NCI-H1092 (cell line): ENCODE data around the gene AKAP12.
A peak's percentile ranks its signal among the peaks of the same experiment; 100 is the strongest.

Source experiments
- DNase-seq: peaks from one replicate; lab custom pipeline; 2025; lab: John Stamatoyannopoulos, UW

AKAP12 gene

DNA sequence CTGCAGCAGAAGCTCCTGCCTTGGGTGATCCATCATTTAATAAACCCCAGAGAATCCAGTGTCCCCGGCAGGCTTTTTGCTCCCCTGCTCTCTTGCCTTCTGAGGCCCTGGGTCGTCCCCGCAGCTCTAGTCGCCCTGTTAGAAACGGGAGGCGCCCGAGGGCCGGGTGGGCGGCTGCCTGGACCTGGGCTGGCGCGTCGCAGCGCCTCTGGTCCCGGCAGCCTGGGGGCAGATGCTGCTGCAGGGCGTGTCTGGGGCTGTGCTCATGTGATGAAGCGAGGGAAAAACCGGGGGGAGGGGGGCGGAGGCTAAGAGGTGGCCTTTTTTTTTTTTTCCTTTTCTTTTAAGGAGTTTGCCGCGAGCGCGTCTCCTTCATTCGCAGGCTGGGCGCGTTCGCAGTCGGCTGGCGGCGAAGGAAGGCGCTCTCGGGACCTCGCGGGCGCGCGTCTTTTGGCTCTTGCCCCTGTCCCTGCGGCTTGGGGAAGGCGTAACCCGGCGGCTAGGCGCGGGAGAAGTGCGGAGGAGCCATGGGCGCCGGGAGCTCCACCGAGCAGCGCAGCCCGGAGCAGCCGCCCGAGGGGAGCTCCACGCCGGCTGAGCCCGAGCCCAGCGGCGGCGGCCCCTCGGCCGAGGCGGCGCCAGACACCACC is 394 bp downstream of the AKAP12 start:
- DNase-seq = peak; percentile 45

DNA sequence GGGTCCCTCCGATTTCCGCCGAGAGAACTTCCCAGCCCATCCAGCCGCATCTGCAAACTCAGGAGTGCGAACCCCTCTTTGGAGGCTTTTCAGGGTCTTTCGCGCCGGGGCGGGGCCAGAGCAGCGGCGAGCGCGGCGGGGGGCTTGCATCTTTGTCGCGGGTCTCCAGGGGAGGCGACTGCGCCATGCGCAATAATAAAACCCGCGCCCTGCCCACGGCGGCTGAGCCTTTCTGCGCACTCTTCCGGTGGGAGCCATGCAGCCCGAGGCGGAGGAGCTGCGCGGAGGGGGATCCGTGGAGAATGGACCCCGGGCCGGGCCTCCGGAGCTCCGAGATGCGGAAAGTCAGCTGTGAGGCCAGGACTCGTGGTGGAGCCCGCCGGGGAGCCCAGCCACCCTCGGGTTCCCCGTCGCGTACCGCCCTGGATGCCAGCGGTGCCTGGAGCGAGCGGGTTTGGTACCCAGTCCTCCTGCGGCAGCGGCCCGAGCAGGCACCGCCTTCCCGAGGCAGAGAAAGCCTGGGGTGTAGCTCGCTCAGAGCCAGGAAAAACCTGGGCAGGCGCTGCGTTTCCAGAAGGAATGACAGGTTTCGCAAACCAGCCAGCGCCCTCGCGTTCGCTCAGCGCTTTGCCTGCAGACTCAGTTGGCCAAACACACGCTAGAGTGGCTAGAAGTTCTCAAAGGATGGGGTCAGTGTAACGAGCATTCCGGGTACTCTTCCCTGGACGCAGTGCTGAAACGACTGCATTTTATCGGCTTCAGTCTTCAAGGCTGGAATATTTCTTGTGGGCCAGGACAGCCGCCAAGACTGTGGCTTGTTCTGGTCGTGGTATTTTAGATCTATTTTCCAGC is 1.2 kb downstream of the AKAP12 start:
- DNase-seq = peak; percentile 24

DNA sequence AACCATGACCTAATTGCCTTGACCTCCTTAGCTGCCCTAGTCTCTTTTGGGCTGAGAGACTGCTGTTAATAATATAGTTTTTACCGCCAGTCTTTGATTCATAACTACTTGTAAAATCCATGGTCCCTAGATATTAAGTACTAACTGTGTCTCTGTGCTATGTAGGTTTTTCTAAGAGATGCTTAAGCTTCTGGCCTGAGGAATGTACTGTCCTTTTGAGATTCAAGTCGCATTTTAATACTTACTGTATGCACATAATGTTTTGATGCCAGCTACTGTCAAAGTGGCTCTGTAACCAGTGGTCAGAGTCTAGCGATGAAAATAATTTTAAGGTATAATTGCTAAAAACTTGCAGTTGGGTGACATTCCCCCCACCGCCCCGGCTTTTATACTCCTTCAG is 2.1 kb downstream of the AKAP12 start:
- no peak for DNase-seq

DNA sequence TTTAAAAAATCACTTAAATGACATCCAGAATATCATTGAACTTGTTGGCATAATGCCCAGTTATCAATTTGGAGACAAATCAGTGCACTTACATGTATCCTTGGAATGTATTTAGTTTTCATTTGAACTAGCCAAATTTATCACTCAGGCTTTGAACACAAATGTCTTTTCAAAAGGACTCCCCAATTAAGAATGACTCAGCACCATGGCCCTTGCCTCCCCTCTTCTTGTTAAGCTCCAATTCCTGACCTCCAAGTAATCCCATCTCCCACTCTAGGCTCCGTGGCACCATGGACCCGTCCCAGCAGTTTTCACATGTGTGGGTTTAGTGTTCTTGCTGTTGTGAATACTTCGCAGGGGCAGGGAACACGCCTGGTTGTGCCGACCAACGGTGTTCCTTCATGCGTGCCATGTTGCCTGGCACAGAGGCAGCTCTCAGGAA is 2.7 kb downstream of the AKAP12 start:
- no peak for DNase-seq

DNA sequence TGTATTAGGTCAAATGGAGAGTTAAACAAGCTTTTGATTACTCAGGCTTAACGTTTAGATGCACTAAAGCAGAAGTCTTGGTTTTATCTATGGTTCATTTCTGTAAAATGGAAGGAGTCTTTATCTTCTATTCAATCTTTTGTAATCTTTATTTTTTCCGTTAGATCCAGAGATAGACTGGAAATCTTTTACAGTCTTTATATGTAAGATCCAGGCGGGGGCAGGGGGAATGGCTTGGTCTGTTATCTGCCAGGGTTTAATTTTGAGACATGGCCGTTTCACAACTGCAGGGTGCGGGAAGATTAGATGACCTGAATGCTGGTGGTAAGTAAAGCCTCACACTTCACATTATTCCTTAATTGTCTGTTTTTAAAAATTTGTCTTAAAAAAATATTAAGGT is 3.7 kb downstream of the AKAP12 start:
- no peak for DNase-seq

DNA sequence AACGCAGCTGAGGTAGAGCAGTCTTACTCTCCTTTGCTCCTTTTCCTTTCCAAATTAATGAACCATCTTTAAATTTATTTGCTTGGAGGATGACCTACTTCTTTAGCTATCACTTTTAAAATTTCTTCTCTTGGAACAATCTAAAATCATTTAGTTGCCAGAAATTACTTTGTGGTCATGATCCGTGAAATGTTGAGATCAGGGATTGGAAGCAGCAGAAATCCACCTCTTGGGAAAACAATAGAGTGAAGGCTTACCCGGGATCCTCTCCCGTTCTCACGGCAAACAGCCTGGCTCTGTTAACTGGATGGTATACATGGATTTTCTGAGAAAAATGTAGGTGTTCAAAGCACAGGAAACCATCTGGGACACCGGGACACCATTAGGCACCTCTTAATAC is 7.7 kb downstream of the AKAP12 start:
- DNase-seq = no peak

DNA sequence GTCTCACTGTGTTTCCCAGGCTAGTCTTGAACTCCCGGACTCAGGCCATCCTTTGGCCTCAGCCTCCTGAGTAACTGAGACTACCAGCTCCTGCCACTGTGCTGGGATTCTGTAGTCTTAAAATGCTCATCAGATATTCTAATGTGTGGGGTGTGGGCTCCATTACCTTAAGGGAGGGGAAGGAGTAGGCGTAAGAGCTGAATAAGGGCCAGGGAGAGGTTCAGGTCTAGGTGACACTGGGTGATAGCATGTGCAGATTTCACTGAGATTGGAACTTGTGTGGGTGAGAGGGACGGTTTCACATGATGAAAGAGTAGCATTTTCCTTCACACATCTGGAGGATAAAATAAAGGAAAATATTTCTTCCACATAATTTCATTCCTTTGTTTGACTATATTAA is 8.5 kb downstream of the AKAP12 start:
- DNase-seq = no peak

DNA sequence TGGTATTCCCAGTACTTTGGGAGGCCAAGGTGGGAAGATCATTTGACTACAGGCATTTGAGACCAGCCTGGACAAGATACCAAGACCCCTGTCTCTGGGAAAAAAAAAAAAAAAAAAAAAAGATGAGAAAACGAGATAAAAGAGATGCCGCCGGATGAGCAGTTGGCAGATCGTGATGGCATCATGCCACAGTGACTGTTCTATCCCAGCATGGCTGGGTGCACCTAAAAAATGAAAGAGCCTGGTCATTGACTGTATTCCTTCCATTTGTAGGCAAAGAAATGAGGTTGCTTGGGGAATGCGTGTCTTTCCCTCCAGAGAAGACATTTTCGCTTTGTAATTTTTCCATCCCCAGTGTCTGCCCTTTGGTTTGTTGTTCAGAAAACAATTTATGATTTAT is 12.9 kb downstream of the AKAP12 start:
- DNase-seq = no peak

DNA sequence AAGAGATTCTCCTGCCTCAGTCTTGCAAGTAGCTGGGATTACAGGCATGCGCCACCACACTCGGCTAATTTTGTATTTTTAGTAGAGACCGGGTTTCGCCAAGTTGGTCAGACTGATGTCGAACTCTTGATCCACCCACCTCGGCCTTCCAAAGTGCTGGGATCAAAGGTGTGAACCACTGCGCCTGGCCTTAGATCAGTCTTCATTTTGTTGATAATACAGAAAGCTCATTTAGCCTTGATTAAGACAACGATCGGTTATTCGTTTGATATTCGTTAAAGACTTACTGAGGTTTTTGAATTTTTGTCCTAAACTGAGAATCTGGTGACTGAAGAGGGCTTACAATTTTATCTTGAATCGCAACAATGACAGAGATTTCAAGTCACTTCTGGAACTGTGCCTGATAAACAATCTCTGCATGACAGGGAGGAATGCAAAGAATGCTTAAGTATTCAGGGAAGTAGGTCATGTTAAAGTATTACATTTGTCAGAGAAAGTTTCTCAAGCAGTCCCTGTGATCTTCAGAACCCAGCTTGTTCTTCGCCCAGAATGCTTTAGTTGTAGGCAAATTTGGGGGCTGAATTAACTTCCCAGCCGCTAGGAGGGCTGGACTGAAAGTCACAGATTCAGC is 14.8 kb downstream of the AKAP12 start:
- no peak for DNase-seq

DNA sequence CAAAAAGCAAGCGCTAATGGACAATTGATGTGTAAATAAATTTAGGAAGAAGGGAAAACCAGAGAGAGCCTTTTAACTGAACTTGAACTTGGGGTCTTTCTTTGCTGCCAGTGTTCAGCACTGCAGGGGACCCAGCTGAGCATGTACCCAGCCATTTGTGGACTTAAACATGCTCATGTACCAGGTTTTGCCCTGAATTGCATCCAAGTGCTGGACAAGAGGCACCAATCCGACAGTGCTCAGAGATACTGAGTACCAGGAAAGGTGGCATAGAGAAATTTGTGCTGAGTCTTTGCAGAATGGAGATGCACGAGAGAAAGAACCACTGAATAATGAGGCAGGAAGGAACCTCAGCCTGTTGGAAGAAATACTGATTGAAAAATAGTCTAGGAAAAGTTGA is 16.0 kb downstream of the AKAP12 start:
- no peak for DNase-seq

DNA sequence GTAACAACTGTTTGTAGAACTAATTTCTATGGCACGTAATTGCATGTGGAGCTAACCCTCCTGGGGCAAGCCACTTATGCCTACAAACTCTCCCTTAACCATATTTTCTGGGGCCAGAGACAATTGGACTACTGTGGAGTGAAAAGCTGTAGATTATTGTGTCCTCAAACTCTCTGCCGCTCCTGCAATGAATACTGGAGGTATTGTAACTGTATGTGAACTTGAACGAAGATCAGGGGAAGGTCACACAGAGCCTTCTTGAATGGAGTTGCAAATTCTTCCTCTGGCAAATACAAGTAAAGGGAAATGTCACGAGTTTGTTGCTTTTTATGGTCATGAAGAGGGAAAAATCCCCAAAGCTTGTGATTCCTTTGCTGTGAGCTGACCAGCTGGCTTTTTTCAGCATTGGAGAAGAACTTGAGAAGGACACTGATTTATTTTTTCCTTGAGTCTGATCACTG is 18.2 kb downstream of the AKAP12 start:
- DNase-seq = no peak

DNA sequence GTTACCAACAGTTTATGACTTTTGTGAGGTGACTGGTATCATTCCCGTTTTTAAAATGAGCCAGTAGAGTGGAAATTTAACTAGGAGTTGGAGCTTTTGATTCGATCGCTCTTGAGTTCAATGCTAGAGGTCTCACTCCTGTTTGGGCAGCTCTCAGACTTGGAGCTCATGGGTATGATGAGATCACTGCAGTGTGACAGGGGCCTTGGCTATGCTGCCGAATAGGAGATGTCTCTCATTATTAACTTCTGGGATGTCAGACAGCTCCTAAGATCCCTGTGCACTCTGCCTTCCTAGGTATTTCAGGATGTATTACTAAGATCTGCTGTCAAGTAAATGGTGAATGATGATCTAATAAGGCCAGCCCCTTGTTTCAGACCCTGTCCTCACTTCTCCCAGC is 20.4 kb downstream of the AKAP12 start:
- no peak for DNase-seq

DNA sequence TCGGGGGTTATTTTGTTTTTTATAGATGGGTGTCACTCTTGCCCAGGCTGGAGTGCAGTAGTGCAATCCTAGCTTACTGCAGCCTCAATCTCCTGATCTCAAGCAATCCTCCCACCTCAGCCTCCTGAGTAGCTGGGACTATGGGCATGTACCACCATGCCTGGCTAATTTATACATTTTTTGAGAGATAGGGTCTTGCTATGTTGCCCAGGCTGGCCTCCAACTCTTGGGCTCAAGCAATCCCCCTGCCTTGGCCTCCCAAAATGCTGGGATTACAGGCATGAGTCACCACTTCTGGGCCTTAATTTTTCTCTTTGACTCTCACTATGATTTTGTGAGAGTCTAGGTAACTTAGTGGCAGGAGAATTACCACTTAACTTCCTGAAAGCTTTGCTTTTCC is 23.3 kb downstream of the AKAP12 start:
- DNase-seq = no peak

DNA sequence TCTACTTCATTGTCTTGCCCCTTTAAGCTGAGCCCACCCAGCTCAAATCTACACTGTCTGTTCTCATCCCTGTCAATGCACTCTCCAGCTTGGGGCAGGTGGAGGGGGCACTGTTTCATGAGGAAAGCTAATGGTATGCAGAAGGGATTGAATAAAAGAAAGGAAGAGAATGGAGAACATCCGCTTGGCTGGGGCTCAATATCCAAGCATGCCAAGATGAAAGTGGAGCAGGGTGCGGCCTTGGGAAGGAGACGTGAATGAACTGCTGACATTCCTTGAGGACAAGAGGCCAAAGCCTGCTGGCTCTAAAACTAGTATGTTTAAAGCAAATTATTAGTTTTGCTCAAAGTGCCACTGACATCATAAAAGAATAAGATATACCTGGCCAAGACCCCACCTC is 24.2 kb downstream of the AKAP12 start:
- DNase-seq = no peak

DNA sequence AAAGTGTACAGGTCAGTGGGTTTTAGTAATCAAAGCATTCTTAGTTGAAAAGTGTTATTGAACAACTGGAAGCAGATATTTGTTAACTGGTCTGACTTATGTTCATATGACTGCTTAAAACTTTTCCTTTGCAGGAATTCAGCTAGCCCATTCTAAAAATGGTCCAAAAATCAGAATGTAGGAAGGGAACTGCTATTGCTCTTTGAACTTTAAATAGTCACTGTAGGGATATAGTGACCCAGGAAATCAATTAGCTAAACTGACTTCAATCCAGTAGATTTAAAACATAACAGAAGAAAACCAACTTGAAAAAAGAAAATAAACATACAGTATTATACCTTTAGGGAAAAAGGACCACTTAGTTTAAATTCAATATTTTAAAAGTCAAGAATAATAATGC is 25.5 kb downstream of the AKAP12 start:
- DNase-seq = no peak

DNA sequence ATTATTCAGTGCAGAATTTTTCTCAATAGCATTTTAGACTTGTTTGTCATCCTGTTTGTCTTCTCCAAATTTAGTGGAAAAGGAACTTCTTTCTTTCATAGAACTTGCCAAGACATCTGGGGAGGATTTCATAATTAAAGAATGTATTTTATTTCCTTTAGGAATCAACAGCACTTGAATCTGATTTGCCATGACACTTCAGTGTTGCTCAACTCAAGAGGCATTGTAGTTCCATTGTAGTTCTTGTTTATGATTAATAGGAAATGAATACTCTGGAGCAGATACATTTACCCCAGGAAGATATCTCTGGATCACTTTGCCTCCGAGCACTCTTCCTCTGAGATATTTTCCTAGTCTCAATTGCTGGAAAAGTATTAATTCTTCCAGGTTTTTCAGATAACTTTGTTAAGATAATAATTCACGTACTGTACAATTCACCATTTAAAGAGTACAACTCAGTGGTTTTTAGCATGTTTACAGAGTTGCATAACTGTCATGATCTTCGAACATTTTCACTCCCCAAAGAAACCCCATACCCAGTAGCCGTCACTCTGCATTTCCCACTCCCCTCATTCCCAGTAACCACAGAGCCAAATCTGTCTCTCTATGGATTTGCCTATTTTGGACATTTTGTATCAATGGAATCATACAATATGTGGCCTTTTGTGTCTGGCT is 29.7 kb downstream of the AKAP12 start:
- DNase-seq = no peak

DNA sequence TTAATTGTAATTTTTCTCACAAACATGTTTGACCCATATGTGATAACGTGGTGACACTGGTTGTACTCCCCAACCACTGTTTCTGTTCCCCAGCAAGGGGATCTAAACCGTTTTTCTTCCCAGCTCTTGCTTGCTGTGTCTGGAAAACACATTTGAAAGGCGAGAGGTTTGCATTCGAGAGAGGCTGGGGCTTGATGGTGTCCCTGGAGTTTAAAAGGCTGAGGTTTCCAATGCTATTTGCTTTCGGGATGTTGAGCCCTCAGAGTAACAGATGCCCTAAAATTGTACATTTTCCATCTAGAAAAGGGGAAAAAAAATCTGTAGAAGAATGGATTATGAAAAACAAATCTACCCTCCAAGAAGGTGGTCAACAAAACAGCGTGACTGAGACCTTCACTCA is 35.4 kb downstream of the AKAP12 start:
- no peak for DNase-seq

DNA sequence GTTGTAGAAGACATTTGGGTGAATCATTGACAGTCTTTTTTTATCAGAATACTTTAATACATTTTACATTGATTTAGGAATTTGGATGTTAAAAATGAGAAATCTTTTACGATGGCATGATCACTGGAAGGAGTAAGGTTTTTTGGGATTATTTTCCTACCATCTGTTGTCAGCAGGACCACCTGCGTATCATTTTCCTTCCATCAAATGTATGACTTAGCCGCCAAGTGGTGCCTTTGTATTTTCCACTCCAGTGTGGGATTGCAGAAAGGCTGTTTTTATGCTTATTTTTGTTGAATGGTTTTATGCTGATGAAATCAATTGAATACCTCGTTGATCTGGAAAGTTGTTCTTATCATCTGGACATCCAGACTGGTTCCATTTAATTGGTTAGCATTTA is 35.8 kb downstream of the AKAP12 start:
- no peak for DNase-seq

DNA sequence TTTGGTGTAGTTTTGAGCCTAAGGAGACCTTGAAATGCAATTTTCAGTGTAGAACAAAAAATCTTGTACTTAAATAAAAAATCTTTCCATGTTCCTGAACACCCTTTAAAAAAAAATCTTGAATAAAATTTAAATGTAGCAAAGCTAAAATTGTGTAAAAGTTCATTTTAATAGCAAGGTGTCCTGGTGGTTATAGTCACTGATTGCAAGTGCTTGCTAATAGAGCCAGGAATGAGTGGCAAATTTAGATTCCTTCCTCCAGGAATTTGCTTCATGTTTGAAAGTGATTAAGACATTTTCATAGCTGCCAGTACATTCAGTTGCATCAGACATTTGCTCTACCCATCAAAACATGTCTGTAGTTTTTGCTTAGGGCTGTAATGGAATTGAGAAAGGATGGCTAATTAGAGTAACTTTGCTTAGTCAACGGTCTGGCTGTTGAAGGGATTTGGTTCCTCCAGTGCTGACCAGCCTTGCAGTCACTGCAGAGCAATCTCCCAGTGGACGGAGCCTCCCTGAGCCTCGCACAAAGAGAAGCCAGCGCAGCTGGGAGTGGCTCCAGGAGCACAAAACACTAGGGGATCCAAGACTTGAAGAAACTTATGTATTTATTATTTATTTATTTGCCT is 36.5 kb downstream of the AKAP12 start:
- DNase-seq = no peak

DNA sequence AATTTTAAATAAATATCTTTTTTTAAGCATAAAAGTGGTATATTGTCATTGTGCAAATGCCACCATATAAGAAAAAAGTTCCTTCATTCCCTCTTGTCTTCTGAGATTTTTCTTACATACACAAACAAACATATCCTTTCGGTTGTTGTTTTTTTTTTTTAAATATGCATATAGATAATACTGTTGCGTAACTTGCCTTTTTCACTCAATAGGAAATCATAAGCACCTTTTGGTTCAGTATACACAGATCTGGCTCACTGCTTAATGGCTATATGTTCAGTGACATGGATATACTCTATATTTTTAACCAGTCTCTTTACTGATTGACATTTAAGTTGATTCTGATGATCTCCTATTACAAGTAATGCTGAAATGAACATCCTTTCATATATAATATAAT is 40.1 kb downstream of the AKAP12 start:
- DNase-seq = no peak

DNA sequence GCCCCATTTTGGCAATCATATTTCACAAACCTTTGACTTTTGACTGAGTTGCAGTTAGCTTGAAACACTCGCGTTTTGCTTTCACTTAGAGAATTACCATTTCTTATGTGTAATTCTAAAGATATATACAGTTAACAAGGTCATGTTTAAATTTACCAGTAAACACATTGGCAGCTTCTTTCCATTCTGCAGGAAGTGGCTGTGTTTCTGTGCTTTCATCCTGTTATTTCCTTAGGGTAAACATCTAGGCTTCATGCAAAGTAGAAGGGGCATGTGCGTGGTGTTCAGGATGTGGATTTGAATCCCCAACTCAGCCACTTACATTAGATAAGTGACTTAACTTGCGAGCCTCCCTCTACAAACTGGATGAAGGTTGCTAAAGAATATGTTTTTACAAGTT is 41.1 kb downstream of the AKAP12 start:
- no peak for DNase-seq

DNA sequence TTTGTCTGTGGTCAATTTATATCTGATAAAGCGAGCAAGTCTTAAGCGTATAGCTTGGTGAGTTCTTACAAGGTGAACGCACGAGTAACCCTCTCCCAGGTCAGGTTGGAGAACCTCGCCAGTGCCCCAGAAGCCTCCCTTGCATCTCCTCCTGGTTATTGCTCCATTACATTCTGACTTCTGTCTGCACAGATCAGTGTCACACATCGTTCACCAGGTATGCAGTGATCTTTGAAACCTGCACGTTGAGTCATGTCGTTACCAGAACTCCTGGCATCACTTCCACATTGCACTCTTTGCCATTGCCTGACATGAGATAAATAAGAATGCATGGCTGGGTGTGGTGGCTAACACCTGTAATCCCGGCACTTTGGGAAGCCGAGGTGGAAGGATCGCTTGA is 44.2 kb downstream of the AKAP12 start:
- no peak for DNase-seq
